Left lung (tissue), 10 donors: ENCODE data around the gene SORCS1. TPM values are rescaled to one million over a fixed set of nuclear protein-coding genes. Genes with fewer than 3 reads are reported as not detected.

Experiments
- ATAC-seq: fragments of 200-7000 bp; cut with Tn5 transposase; one replicate; pipeline ENCODE4 v1.9.1; 2020; ENCODE audit warnings: moderate library complexity
- DNase-seq, 4 donors: peaks; one replicate each; pipeline ENCODE4 v3.0.0-alpha.2; 2013 to 2020
- H3K27ac ChIP-seq, 2 donors: fragments of 200-600 bp; sonication (generic) in 1 of 2; one replicate each; pipeline versions ENCODE4 v1.5.0 to v1.8.0; 2020 to 2021
- H3K27me3 ChIP-seq, 2 donors: fragments of 200-600 bp; sonication (generic) in 1 of 2; one replicate each; pipeline versions ENCODE4 v1.5.0 to v1.8.0; 2020 to 2021
- H3K36me3 ChIP-seq, 2 donors: fragments of 200-600 bp; sonication (generic) in 1 of 2; one replicate each; pipeline versions ENCODE4 v1.5.0 to v1.8.0; 2020 to 2021
- H3K4me1 ChIP-seq, 2 donors: fragments of 200-600 bp; one replicate each; pipeline ENCODE4 v1.8.0; 2021
- H3K4me3 ChIP-seq, 2 donors: fragments of 200-600 bp; sonication (generic) in 1 of 2; one replicate each; pipeline versions ENCODE4 v1.5.0 to v1.8.0; 2020 to 2021; ENCODE audit warnings: mild to moderate bottlenecking in 1 of 2
- H3K9me3 ChIP-seq, 2 donors: fragments of 200-600 bp; sonication (generic) in 1 of 2; one replicate each; pipeline versions ENCODE4 v1.5.0 to v1.8.0; 2020 to 2021
- CTCF ChIP-seq, 2 donors: fragments of 200-600 bp; sonication (generic) in 1 of 2; IDR thresholded peaks; one replicate each; pipeline versions ENCODE4 v1.5.0 to v1.8.0; 2021; ENCODE audit warnings: antibody characterized with exemption in 2 of 2
- intact Hi-C, 2 donors: fragments of 100-400 bp; cut with DNase I; formaldehyde crosslinking; loops; one replicate each; pipeline versions ENCODE4 v1.11.2 to v1.14.2; 2022
- polyA plus RNA-seq, 6 donors: library from polyadenylated mRNA; unstranded; fragments of 120-200 nt; gene quantifications; one replicate each; pipeline ENCODE4 v1.2.1, GENCODE V29; 2013; ENCODE audit not compliant: insufficient read length in 6 of 6
- total RNA-seq, 2 donors: library from RNA; stranded (reverse); fragmentation: NEBNext Ultra II Directional; extraction: Animal tissue kit (Norgen Biotek cat#: 25700); gene quantifications; one replicate each; pipeline ENCODE4 v1.2.1, GENCODE V29; 2021
- donor health status: DM: no; HTN: yes; CAD: no.
- donor health status: DM: no; HTN: no; CAD: no.

Gene SORCS1
- total and polyA plus RNA-seq, 8 donors = 0.03 to 0.72 (median 0.21) TPM

- no peaks in the 10 kb centered on the region for H3K4me1 ChIP-seq
- DNase-seq = no peak
- intact Hi-C loops = no loop called here
- no peaks in the 10 kb centered on the region for H3K27me3 ChIP-seq
- no peak for TF ChIP-seq CTCF (IDR thresholded peaks at IDR 0.05)
- no peak for ATAC-seq
- no peaks in the 10 kb centered on the region for H3K9me3 ChIP-seq
- no peak overlapping the region for H3K27ac ChIP-seq
- no peak overlapping the region for H3K4me3 ChIP-seq
- H3K36me3 ChIP-seq = no peaks in the 10 kb centered on the region
Measured at GRCh38 chr10:107081644-107082043, 82.9 kb downstream of the SORCS1 start.

GRCh38 chr10:107075117-107075516 is 89.4 kb downstream of the SORCS1 start:
- H3K4me3 ChIP-seq = no peak overlapping the region
- H3K27me3 ChIP-seq = no peaks in the 10 kb centered on the region
- no peaks in the 10 kb centered on the region for H3K4me1 ChIP-seq
- intact Hi-C loops = no loop called here
- H3K9me3 ChIP-seq = no peaks in the 10 kb centered on the region
- TF ChIP-seq CTCF (IDR thresholded peaks at IDR 0.05) = no peak
- H3K36me3 ChIP-seq = no peaks in the 10 kb centered on the region
- ATAC-seq (no peak), DNase-seq (no peak)
- no peak overlapping the region for H3K27ac ChIP-seq

GRCh38 chr10:107072786-107073185 is 91.7 kb downstream of the SORCS1 start:
- intact Hi-C loops = no loop called here
- H3K36me3 ChIP-seq = no peaks in the 10 kb centered on the region
- no peaks in the 10 kb centered on the region for H3K4me1 ChIP-seq
- ATAC-seq (no peak), DNase-seq (no peak)
- no peak overlapping the region for H3K27ac ChIP-seq
- no peak overlapping the region for H3K4me3 ChIP-seq
- no peaks in the 10 kb centered on the region for H3K27me3 ChIP-seq
- no peaks in the 10 kb centered on the region for H3K9me3 ChIP-seq
- no peak for TF ChIP-seq CTCF (IDR thresholded peaks at IDR 0.05)

- Histone ChIP-seq H3K36me3 (no peaks in the 10 kb centered on the region), H3K27ac (no peak overlapping the region)
- ATAC-seq = no peak
Measured at GRCh38 chr10:107072028-107072427, 92.5 kb downstream of the SORCS1 start.

GRCh38 chr10:107071301-107071700 is 93.2 kb downstream of the SORCS1 start:
- no peak for DNase-seq
- H3K27me3 ChIP-seq = no peaks in the 10 kb centered on the region
- H3K36me3 ChIP-seq = no peaks in the 10 kb centered on the region
- intact Hi-C loops = no loop called here
- no peak overlapping the region for H3K4me3 ChIP-seq
- H3K9me3 ChIP-seq = no peaks in the 10 kb centered on the region
- no peak for TF ChIP-seq CTCF (IDR thresholded peaks at IDR 0.05)
- H3K4me1 ChIP-seq = no peaks in the 10 kb centered on the region
- no peak overlapping the region for H3K27ac ChIP-seq
- no peak for ATAC-seq

More at GRCh38 chr10:107072028-107072427, 92.5 kb downstream of the SORCS1 start:
- Histone ChIP-seq H3K9me3 (no peaks in the 10 kb centered on the region), H3K27me3 (no peaks in the 10 kb centered on the region), H3K4me1 (no peaks in the 10 kb centered on the region), H3K4me3 (no peak overlapping the region)
- DNase-seq = no peak
- no peak for TF ChIP-seq CTCF (IDR thresholded peaks at IDR 0.05)
- intact Hi-C loops = no loop called here
